HEK293T (cell line): ENCODE measurements around the gene TRA2B.

ENCODE experiments used
- CTCF ChIA-PET: fragments of 350-600 bp; formaldehyde crosslinking; extraction: SDS; loops from one replicate; lab custom pipeline; 2021; ENCODE audit warnings: antibody characterized with exemption, inconsistent platforms; lab: Yijun Ruan, JAX
- POLR2A ChIA-PET: fragments of 350-600 bp; formaldehyde crosslinking; extraction: SDS; loops from one replicate; lab custom pipeline; 2020; ENCODE audit warnings: antibody characterized with exemption, inconsistent platforms; lab: Yijun Ruan, JAX
- DNase-seq: peaks from one replicate; pipeline ENCODE4 v3.0.0; 2012; ENCODE audit warnings: mixed read lengths; ENCODE audit errors: extremely low spot score
- ARNT ChIP-seq: fragments of 450-650 bp; IDR thresholded peaks from 2 replicates; pipeline ENCODE4 v1.6.1; 2017; ENCODE audit warnings: mild to moderate bottlenecking
- BHLHE40 ChIP-seq: fragments of 450-650 bp; IDR thresholded peaks from 2 replicates; pipeline ENCODE4 v1.6.1; 2016; ENCODE audit warnings: mild to moderate bottlenecking, moderate library complexity, borderline replicate concordance
- CTBP1 ChIP-seq: fragments of 450-650 bp; IDR thresholded peaks from 2 replicates; pipeline ENCODE4 v1.6.1; 2016; ENCODE audit warnings: borderline replicate concordance
- ELF4 ChIP-seq: fragments of 450-650 bp; IDR thresholded peaks from 2 replicates; pipeline ENCODE4 v1.6.1; 2017; ENCODE audit warnings: antibody characterized with exemption
- FOXA1 ChIP-seq: fragments of 450-650 bp; IDR thresholded peaks from 2 replicates; pipeline ENCODE4 v1.6.1; 2016; ENCODE audit warnings: mild to moderate bottlenecking
- FOXK2 ChIP-seq: fragments of 450-650 bp; IDR thresholded peaks from 2 replicates; pipeline ENCODE4 v1.6.1; 2016; ENCODE audit warnings: mild to moderate bottlenecking
- FOXM1 ChIP-seq: fragments of 450-650 bp; IDR thresholded peaks from 2 replicates; pipeline ENCODE4 v1.6.1; 2017; ENCODE audit warnings: mild to moderate bottlenecking, borderline replicate concordance
- HDGF ChIP-seq: fragments of 450-650 bp; IDR thresholded peaks from 2 replicates; pipeline ENCODE4 v1.6.1; 2017; ENCODE audit warnings: antibody characterized with exemption, borderline replicate concordance
- L3MBTL2 ChIP-seq: fragments of 450-650 bp; conservative IDR thresholded peaks from 2 replicates; pipeline ENCODE4 v1.6.1; 2016; ENCODE audit warnings: mild to moderate bottlenecking
- LEF1 ChIP-seq: fragments of 450-650 bp; IDR thresholded peaks from 2 replicates; pipeline ENCODE4 v1.6.1; 2017; ENCODE audit warnings: mild to moderate bottlenecking, borderline replicate concordance
- NFRKB ChIP-seq: fragments of 450-650 bp; IDR thresholded peaks from 2 replicates; pipeline ENCODE4 v1.6.1; 2016; ENCODE audit warnings: mild to moderate bottlenecking, moderate library complexity
- PKNOX1 ChIP-seq: fragments of 450-650 bp; IDR thresholded peaks from 2 replicates; pipeline ENCODE4 v1.6.1; 2016
- SP1 ChIP-seq: fragments of 450-650 bp; IDR thresholded peaks from 2 replicates; pipeline ENCODE4 v1.6.1; 2017
- SUZ12 ChIP-seq: fragments of 450-650 bp; IDR thresholded peaks from 2 replicates; pipeline ENCODE4 v1.6.1; 2016; ENCODE audit warnings: mild to moderate bottlenecking
- TARDBP ChIP-seq: fragments of 450-650 bp; IDR thresholded peaks from 2 replicates; pipeline ENCODE4 v1.6.1; 2016
- ZNF384 ChIP-seq: fragments of 450-650 bp; IDR thresholded peaks from 2 replicates; pipeline ENCODE4 v1.6.1; 2016

TRA2B gene

GRCh38 chr3:185981621-185982020, 43.8 kb upstream of the TRA2B start:
- TF ChIP-seq PKNOX1 = no peak
- no peak for TF ChIP-seq BHLHE40
- TF ChIP-seq L3MBTL2 = no peak
- no peak for TF ChIP-seq NFRKB
- no peak for TF ChIP-seq HDGF
- no peak for TF ChIP-seq ARNT
- TF ChIP-seq ZNF384 = no peak
- POLR2A ChIA-PET = no interaction called here
- DNase-seq = no peak
- CTCF ChIA-PET = interaction anchor here (0.6 kb wide), 1 partner anchor 8 kb away, joined by 3 read pairs; no protein-coding TSS in a partner anchor

- DNase-seq = no peak
- no peak for TF ChIP-seq CTBP1
- no peak for TF ChIP-seq FOXM1
- no peak for TF ChIP-seq TARDBP
- TF ChIP-seq FOXK2 = no peak
- no peak for TF ChIP-seq ARNT
- no peak for TF ChIP-seq NFRKB
- no peak for TF ChIP-seq SUZ12
- no peak for TF ChIP-seq FOXA1
- no peak for TF ChIP-seq SP1
- TF ChIP-seq BHLHE40 = no peak
- TF ChIP-seq ZNF384 = no peak
- no peak for TF ChIP-seq HDGF
- no peak for TF ChIP-seq PKNOX1
- no peak for TF ChIP-seq LEF1
- ChIA-PET POLR2A (no interaction called here), CTCF (no interaction called here)
Measured at GRCh38 chr3:185979721-185980121, 41.9 kb upstream of the TRA2B start.

GRCh38 chr3:185978516-185978915, 40.7 kb upstream of the TRA2B start:
- POLR2A ChIA-PET = no interaction called here

GRCh38 chr3:185977679-185978040, 39.8 kb upstream of the TRA2B start:
- CTCF ChIA-PET = interaction anchor here (1.1 to 1.7 kb wide), 2 partner anchors 34 to 125 kb away, joined by 4 to 9 read pairs; no protein-coding TSS in a partner anchor
- POLR2A ChIA-PET = no interaction called here
- TF ChIP-seq FOXK2 = no peak
- no peak for TF ChIP-seq NFRKB
- TF ChIP-seq TARDBP = no peak
- no peak for TF ChIP-seq FOXA1
- no peak for TF ChIP-seq ELF4
- no peak for TF ChIP-seq HDGF
- TF ChIP-seq ARNT = no peak
- no peak for TF ChIP-seq FOXM1
- no peak for TF ChIP-seq BHLHE40
- no peak for TF ChIP-seq SUZ12
- no peak for TF ChIP-seq ZNF384
- no peak for TF ChIP-seq CTBP1
- TF ChIP-seq PKNOX1 = no peak
- TF ChIP-seq SP1 = no peak
- TF ChIP-seq LEF1 = no peak
- no peak for DNase-seq

More at GRCh38 chr3:185978516-185978915, 40.7 kb upstream of the TRA2B start:
- TF ChIP-seq HDGF = no peak
- TF ChIP-seq BHLHE40 = no peak
- no peak for TF ChIP-seq TARDBP
- TF ChIP-seq SUZ12 = no peak
- no peak for TF ChIP-seq ARNT
- TF ChIP-seq FOXK2 = no peak
- no peak for TF ChIP-seq FOXM1
- TF ChIP-seq LEF1 = no peak
- TF ChIP-seq FOXA1 = no peak
- TF ChIP-seq CTBP1 = no peak
- no peak for TF ChIP-seq ZNF384
- no peak for TF ChIP-seq L3MBTL2
- no peak for DNase-seq
- CTCF ChIA-PET = interaction anchor here (0.6 to 1.7 kb wide), 4 partner anchors 34 to 320 kb away, joined by 3 to 9 read pairs (median 4); no protein-coding TSS in a partner anchor

GRCh38 chr3:185976977-185977678, 39.3 kb upstream of the TRA2B start:
- ChIA-PET POLR2A (interaction anchor here (0.6 kb wide), 1 partner anchor 40 kb away, joined by 4 read pairs; no protein-coding TSS in a partner anchor), CTCF (interaction anchor here (0.7 to 1.7 kb wide), 7 partner anchors 14 to 278 kb away, joined by 3 to 12 read pairs (median 4); no protein-coding TSS in a partner anchor)
- TF ChIP-seq SUZ12 (no peak), LEF1 (no peak), ARNT (no peak), CTBP1 (no peak), FOXK2 (no peak), FOXM1 (no peak), SP1 (no peak), PKNOX1 (no peak), HDGF (no peak)
- DNase-seq = peak; percentile 65

- no peak for DNase-seq
- ChIA-PET POLR2A (interaction anchor here (0.6 kb wide), 1 partner anchor 39 kb away, joined by 4 read pairs; no protein-coding TSS in a partner anchor), CTCF (interaction anchor here (1.1 kb wide), 1 partner anchor 19 kb away, joined by 3 read pairs; no protein-coding TSS in a partner anchor)
- no peak for TF ChIP-seq CTBP1
- no peak for TF ChIP-seq NFRKB
- no peak for TF ChIP-seq HDGF
- TF ChIP-seq ZNF384 = no peak
- no peak for TF ChIP-seq FOXA1
- no peak for TF ChIP-seq PKNOX1
- no peak for TF ChIP-seq TARDBP
- no peak for TF ChIP-seq SUZ12
- no peak for TF ChIP-seq LEF1
- no peak for TF ChIP-seq L3MBTL2
- TF ChIP-seq ELF4 = no peak
- TF ChIP-seq ARNT = no peak
- TF ChIP-seq BHLHE40 = no peak
- no peak for TF ChIP-seq SP1
- TF ChIP-seq FOXK2 = no peak
- TF ChIP-seq FOXM1 = no peak
Measured at GRCh38 chr3:185976100-185976499, 38.3 kb upstream of the TRA2B start.
